AG09319 (cell line): ENCODE data around the gene TFB1M.

Experiments
- DNase-seq: peaks from one replicate; pipeline ENCODE4 v3.0.0-alpha.2; 2010; ENCODE audit warnings: low read depth; ENCODE audit errors: extremely low read depth
- TF ChIP-seq, protein P1 (sequence below): IDR thresholded peaks from 2 replicates; pipeline ENCODE4 v1.5.1; 2011; ENCODE audit warnings: low read depth, mild to moderate bottlenecking, inconsistent platforms, low read length, moderate library complexity

TFB1M gene

DNA sequence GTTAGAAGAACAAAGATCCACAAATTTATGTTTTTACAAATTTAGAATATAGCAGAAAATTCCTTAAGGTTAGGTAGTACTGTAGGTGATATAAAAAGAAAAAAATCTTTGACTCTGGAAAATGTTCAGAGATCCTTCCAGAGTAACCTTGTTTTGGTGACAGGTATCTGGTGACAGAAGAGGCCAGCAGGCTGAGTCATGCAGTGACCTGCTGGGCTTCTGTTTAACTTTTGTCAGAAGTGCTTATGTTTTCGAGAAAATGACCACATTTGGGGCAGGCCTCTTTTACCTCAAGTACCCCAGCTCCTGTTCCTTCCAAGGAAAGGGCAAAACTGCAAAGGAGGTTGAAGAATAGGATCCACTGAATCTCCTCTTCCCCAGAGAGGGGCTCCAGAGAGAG is 60.9 kb downstream of the TFB1M start:
- TF ChIP-seq, protein P1, sequence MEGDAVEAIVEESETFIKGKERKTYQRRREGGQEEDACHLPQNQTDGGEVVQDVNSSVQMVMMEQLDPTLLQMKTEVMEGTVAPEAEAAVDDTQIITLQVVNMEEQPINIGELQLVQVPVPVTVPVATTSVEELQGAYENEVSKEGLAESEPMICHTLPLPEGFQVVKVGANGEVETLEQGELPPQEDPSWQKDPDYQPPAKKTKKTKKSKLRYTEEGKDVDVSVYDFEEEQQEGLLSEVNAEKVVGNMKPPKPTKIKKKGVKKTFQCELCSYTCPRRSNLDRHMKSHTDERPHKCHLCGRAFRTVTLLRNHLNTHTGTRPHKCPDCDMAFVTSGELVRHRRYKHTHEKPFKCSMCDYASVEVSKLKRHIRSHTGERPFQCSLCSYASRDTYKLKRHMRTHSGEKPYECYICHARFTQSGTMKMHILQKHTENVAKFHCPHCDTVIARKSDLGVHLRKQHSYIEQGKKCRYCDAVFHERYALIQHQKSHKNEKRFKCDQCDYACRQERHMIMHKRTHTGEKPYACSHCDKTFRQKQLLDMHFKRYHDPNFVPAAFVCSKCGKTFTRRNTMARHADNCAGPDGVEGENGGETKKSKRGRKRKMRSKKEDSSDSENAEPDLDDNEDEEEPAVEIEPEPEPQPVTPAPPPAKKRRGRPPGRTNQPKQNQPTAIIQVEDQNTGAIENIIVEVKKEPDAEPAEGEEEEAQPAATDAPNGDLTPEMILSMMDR, result no peak
- no peak for DNase-seq

DNA sequence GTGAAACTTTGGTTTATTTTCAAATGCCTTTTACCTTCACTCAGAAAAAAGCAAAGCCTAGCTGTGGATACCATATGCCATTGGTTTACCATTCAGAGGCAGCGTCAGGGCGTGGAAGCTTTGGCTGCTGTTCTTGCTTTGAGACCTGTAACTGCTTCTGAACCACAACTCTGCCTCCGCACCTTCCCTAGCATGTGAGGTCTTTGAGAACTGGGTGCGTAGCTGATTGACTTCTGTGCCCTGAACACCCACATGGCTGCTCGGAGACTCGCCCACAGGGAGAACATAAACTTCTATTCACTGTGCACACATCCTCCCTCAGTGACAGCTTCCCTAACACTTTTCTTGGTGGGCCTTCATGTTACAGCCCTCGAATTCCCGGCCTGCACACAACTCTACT is 61.7 kb downstream of the TFB1M start:
- TF ChIP-seq, protein P1, result no peak
- no peak for DNase-seq

DNA sequence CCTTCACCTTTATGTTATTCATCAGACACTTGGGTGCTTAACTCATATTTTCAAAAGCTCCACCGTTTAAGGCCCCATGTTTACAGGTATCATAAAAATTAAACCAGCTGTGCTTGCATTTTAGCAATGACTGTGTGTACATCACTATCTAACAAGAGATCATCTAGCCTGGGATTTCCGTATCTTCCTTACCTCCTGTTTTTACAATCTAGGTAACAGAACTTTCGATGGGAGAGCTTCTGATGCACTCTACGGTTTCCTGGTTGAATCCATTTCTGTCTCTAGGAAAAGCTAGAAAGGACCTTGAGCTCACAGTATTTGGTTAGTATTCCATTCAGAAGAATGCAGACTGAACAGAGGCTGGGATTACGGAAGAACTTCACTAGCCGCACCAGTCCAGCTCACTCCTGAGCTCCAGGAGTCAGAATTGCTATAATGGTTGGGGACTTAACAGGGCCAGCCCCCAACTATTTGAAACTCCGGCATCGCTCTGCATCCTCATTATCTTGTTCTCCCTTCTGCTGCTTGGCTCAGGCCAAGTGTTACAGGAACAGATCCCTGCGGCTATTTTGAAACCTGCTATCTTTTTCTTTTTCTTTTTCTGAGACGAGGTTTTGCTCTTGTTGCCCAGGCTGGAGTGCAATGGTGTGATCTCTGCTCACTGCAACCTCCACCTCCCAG is 63.4 kb downstream of the TFB1M start:
- DNase-seq, result no peak
- TF ChIP-seq, protein P1, result no peak

DNA sequence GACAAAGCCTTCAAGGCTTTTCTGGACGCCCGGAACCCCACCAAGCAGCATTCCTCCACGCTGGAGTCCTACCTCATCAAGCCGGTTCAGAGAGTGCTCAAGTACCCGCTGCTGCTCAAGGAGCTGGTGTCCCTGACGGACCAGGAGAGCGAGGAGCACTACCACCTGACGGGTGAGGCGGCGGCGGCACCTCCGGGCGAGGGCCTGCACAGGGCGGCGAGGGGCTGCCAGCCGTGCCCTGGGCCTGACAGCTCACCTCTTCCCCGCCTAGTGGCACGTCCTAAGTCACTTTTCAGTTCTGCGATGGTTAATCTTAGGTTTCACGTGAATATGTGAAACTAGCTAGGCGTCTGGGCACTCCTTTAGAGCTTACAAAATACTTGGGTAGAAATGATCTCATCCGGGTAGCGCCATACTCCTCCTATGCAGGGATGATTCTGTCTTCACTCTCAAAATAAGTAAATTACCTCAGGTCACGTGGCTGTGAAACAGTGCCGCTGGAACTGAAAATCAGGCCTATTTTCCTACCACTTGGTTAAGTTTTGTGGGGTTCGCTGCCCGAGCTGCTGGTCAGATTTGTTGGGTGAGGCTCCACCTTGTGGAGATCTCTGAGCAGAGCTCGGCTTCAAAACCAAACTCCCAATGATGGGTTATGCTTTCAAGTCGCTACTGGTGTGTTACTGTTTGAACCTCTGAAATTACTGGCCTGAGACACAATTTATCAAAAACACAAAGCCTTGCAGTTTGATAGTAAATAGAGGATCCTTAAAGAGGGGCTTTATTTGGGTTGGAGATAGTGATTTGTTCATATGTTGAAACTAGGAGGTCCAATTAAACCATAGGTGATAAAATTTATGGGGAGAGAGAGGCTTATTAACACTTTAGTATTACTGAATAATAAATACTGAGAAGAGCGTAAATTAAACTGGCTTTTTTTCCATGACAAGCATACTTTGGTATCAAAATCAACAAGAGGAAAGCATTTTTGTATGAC is 66.0 kb downstream of the TFB1M start:
- TF ChIP-seq, protein P1, result peak; percentile 82
- peak; percentile 34 for DNase-seq

DNA sequence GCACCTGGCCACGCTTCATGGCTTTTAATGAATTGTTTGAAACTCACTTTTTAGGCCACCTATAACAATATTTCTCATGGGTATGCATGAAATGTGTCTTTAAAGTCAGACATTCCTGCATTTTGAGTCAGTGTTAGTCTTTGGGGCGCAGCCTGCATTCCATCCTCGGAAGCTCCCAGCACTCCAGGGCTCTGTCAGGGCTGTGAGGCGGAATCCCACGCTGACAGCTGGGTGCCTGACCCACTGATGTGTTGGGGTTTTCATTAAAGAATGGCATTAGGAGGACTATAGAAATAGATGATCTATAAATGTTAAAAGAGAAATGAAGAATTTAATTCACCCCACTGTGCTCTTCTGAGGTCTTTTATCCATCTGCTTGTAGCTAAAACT is 66.7 kb downstream of the TFB1M start:
- DNase-seq, result no peak
- TF ChIP-seq, protein P1, result no peak

DNA sequence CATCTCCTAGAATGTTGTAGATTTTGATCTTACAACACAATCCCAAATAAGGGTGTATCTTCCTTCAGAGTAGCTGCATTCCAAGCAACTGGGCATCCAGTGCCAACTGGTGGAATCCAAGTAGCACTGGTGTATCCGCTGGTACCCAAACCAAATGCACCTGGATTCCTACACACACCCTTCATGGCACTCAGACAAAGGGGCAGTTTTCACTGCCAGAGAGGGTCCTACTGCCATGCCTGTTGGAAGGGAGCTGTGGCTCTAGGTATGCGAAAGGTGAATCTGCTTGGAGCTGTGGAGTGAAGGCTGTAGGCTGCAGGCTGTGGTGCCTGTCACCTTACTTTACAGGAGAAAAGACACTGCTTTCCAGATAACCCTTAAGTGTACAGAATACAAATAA is 67.5 kb downstream of the TFB1M start:
- no peak for DNase-seq
- TF ChIP-seq, protein P1, result no peak

DNA sequence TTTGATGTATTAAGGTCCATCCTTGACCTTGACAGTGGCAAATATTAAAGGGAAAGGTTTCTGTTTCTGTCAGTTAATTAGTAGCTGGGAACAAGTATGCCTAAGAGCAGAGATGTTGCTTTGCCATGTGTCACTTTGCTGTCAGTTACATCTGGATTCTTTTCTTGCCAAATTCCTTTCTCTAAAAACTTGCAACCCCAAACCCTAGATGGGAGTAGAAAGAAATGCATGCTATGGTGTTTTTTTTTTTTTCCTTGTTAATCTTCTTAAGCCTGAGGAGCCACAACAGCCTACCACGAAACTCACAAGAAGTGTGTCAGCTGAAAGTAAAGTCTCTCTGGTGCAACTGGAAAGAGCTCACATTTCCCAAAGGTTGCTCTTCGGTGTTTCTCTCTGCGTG is 68.5 kb downstream of the TFB1M start:
- TF ChIP-seq, protein P1, result no peak
- DNase-seq, result no peak
